ENCODE results near the gene CMSS1. TPM values are rescaled to one million over a fixed set of nuclear protein-coding genes. Genes with fewer than 3 reads are reported as not detected.
A peak's percentile ranks its signal among the peaks of the same experiment; 100 is the strongest.

Gene CMSS1
- total and polyA plus RNA-seq, 8 donors, result 2.7 to 33.3 (median 22.1) TPM

DNA sequence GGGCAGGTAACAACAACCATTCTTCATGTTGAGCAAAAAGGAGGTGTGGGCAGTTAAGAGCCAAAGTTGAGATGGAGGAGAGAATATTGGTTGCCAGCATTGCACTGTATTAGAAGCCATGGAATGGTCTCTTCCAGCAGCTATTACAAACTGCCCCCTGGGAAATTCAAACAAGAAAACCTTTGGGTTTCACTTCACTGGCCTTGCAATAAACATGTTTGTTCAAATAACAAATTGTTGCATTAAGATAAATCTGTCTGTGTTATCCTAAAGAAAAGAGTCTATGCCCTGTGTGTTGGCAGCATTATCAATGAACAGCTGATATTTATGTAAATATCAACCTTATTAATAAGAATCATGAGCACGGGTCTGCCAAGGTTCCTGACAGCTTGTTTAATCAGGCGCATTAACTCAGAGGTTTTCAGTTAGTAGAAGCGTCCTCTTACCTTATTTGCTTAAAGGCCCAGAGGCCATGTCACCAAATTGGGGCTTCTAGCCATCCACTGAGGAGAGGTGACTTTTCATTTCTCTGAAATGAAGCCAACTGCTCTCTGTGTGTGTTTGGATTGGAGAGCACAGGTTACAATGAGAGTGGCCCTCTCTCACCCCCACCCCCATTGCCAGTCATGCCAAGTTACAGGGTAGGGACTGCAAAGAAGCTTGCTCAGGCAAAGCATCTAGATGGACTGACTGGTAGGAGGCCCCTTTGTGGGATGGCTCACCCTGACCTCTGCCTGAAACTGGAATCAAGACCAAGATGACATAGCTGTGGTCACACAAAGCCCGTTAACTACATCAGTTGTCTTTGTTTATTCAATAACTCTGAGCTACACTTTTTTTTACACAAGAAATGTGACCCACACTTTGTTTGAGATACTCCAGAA, 286.1 kb downstream of the CMSS1 start:
- H3K4me3 ChIP-seq, result no peak overlapping the region
- no peaks in the 10 kb centered on the region for H3K27me3 ChIP-seq
- TF ChIP-seq POLR2AphosphoS5 (IDR thresholded peaks at IDR 0.05) (no peak), POLR2A (IDR thresholded peaks at IDR 0.05) (no peak), EP300 (IDR thresholded peaks at IDR 0.05) (no peak)
- TF ChIP-seq, protein P1, sequence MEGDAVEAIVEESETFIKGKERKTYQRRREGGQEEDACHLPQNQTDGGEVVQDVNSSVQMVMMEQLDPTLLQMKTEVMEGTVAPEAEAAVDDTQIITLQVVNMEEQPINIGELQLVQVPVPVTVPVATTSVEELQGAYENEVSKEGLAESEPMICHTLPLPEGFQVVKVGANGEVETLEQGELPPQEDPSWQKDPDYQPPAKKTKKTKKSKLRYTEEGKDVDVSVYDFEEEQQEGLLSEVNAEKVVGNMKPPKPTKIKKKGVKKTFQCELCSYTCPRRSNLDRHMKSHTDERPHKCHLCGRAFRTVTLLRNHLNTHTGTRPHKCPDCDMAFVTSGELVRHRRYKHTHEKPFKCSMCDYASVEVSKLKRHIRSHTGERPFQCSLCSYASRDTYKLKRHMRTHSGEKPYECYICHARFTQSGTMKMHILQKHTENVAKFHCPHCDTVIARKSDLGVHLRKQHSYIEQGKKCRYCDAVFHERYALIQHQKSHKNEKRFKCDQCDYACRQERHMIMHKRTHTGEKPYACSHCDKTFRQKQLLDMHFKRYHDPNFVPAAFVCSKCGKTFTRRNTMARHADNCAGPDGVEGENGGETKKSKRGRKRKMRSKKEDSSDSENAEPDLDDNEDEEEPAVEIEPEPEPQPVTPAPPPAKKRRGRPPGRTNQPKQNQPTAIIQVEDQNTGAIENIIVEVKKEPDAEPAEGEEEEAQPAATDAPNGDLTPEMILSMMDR (IDR thresholded peaks at IDR 0.05), result no peak
- no peaks in the 10 kb centered on the region for H3K9me3 ChIP-seq
- peak overlapping the region in 3 of 5 donors; percentile 13 to 40 (median 32) for H3K27ac ChIP-seq
- no peaks in the 10 kb centered on the region for H3K36me3 ChIP-seq
- peaks cover 19 to 67% (median 43%) of the 10 kb centered on the region in 4 donors for H3K4me1 ChIP-seq
- WGBS, 5 donors, result 21 to 47% (median 26%) methylated on average over 4 of the region's 4 CpGs
- intact Hi-C loops (cut with DNase I; ENCODE audit: low total_unique reads), result no loop called here
- DNase-seq, result peak; percentile 44 to 60

DNA sequence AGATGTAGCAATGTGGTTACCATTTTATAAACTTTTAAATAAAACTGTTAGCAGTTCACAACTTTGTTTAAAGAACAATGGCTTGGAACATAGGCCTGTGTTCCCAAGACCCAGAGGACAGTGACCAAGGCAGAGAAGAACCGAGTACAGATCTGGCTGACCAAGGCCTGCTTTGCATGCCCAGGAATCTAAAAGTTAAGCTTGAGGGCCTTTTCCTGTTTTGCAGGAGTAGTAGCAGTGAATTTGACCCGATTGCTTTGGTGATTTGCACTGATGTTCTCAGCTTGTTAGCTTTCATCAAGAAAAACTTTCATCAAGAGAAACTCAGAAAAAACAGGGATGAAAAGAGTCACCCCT, 286.8 kb downstream of the CMSS1 start:
- Histone ChIP-seq H3K36me3 (no peaks in the 10 kb centered on the region), H3K27me3 (no peaks in the 10 kb centered on the region), H3K27ac (peak overlapping the region in 3 of 5 donors; percentile 13 to 40 (median 32)), H3K9me3 (no peaks in the 10 kb centered on the region), H3K4me3 (no peak overlapping the region), H3K4me1 (peaks cover 19 to 62% (median 37%) of the 10 kb centered on the region in 4 donors)
- 55 to 70% (median 62%) methylated on average over 2 of the region's 2 CpGs for WGBS, 5 donors
- no peak for DNase-seq
- TF ChIP-seq, protein P1 (IDR thresholded peaks at IDR 0.05), result no peak
- TF ChIP-seq EP300 (IDR thresholded peaks at IDR 0.05), result no peak
- intact Hi-C loops (cut with DNase I; ENCODE audit: low total_unique reads), result no loop called here

DNA sequence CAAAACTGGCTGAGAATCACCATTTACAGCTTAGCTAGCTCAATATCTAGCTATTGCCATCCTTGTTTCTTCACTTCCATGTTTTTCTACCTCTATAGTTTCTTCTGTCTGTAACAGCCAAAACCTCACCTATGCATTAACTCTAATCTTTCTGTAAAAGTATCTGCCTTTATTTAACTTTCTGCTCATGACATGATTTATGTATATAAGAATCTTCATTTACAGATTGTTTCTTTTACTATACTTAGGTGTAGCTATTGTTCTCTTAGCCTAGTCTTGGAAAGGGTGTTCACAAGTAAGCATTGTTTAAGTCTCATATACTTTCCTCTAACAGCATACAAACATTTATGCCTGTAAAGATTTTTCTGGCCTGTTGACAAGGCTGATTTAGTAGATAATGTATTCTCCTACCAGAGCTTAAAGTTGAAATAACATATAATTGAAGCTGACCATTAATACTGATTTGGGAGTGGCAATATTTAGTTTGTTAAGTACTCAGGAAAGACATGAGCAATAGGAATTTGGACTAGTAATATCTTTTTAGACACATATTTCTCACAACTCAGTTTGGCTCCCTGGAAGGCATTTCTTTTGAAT, 287.3 kb downstream of the CMSS1 start:
- TF ChIP-seq, protein P1 (IDR thresholded peaks at IDR 0.05), result no peak
- TF ChIP-seq POLR2AphosphoS5 (IDR thresholded peaks at IDR 0.05) (no peak), POLR2A (IDR thresholded peaks at IDR 0.05) (no peak), EP300 (IDR thresholded peaks at IDR 0.05) (no peak)
- Histone ChIP-seq H3K4me3 (no peak overlapping the region), H3K36me3 (no peaks in the 10 kb centered on the region), H3K27me3 (no peaks in the 10 kb centered on the region), H3K27ac (peak overlapping the region in 2 of 5 donors; percentile 13 to 40), H3K9me3 (no peaks in the 10 kb centered on the region), H3K4me1 (peaks cover 19 to 59% (median 34%) of the 10 kb centered on the region in 4 donors)
- DNase-seq, result no peak
- intact Hi-C loops (cut with DNase I; ENCODE audit: low total_unique reads), result no loop called here

DNA sequence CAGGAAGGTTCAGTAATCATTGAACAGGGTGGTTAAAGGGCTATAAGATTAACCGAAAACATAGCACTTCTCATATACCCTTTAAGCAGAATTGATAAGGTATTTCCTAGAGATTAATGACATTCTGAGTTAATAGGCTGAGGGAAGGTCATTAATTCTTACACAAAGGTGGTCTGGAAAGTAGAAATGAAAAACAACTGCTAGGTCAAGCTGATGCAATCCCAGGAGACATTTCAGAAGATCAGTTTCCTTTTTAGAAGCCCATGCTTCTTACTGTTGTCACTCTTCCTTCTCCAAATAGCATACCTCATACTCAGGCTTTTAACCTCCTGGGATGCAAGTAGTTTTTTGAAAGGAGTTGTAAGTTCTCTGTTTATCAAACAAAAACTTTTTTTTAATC, 287.8 kb downstream of the CMSS1 start:
- no peaks in the 10 kb centered on the region for H3K36me3 ChIP-seq
- intact Hi-C loops (cut with DNase I; ENCODE audit: low total_unique reads), result no loop called here
- TF ChIP-seq POLR2AphosphoS5 (IDR thresholded peaks at IDR 0.05), result no peak
- no peak for TF ChIP-seq POLR2A (IDR thresholded peaks at IDR 0.05)
- TF ChIP-seq, protein P1 (IDR thresholded peaks at IDR 0.05), result no peak
- TF ChIP-seq EP300 (IDR thresholded peaks at IDR 0.05), result no peak
- no peak for DNase-seq
- H3K4me1 ChIP-seq, result peaks cover 19 to 59% (median 34%) of the 10 kb centered on the region in 4 donors
- 42 to 60% (median 52%) methylated on average over 1 of the region's 1 CpG for WGBS, 5 donors
- H3K27ac ChIP-seq, result peak overlapping the region in 2 of 5 donors; percentile 1 to 40
- H3K4me3 ChIP-seq, result no peak overlapping the region
- no peaks in the 10 kb centered on the region for H3K9me3 ChIP-seq
- H3K27me3 ChIP-seq, result no peaks in the 10 kb centered on the region
